Lung (tissue), 13 donors: ENCODE data around the gene ARHGAP45. TPM values are rescaled to one million over a fixed set of nuclear protein-coding genes. Genes with fewer than 3 reads are reported as not detected.

Source experiments
- ATAC-seq: fragments of 200-7000 bp; cut with Tn5 transposase; one replicate; pipeline ENCODE4 v1.9.1; 2020; ENCODE audit warnings: moderate number of reproducible peaks; ENCODE audit not compliant: insufficient read depth, low FRiP score
- DNase-seq, 3 donors: peaks; one replicate each; pipeline ENCODE4 v3.0.0-alpha.2; 2013 to 2017
- H3K27ac ChIP-seq, 2 donors: one replicate each; pipeline ENCODE4 v1.5.1; 2013; ENCODE audit warnings: mild to moderate bottlenecking in 2 of 2, moderate library complexity in 2 of 2, control low read depth in 1 of 2, inconsistent platforms in 1 of 2, low read depth in 1 of 2, low read length in 1 of 2
- H3K27me3 ChIP-seq, 3 donors: one replicate each; pipeline ENCODE4 v1.5.1; 2013; ENCODE audit warnings: low read length in 2 of 3; ENCODE audit not compliant: control insufficient read depth in 3 of 3, insufficient read depth in 3 of 3
- H3K36me3 ChIP-seq, 4 donors: one replicate each; pipeline ENCODE4 v1.5.1; 2013; ENCODE audit warnings: low read length in 4 of 4, mild to moderate bottlenecking in 1 of 4, moderate library complexity in 1 of 4; ENCODE audit not compliant: control insufficient read depth in 4 of 4, insufficient read depth in 4 of 4
- H3K4me1 ChIP-seq, 5 donors: one replicate each; pipeline ENCODE4 v1.5.1; 2013; ENCODE audit warnings: low read length in 5 of 5, mild to moderate bottlenecking in 2 of 5, moderate library complexity in 1 of 5; ENCODE audit not compliant: control insufficient read depth in 5 of 5, insufficient read depth in 5 of 5
- H3K4me3 ChIP-seq: one replicate; pipeline ENCODE4 v1.5.1; 2013; ENCODE audit warnings: mild to moderate bottlenecking, control low read depth, moderate library complexity
- H3K9ac ChIP-seq, 2 donors: one replicate each; pipeline ENCODE4 v1.5.1; 2013; ENCODE audit warnings: low read length in 2 of 2, control low read depth in 1 of 2; ENCODE audit not compliant: insufficient read depth in 1 of 2
- H3K9me3 ChIP-seq, 4 donors: one replicate each; pipeline ENCODE4 v1.5.1; 2013; ENCODE audit warnings: low read length in 3 of 4, mild to moderate bottlenecking in 1 of 4, moderate library complexity in 1 of 4; ENCODE audit not compliant: control insufficient read depth in 4 of 4, insufficient read depth in 3 of 4
- WGBS, 2 donors: extraction: QIAGEN DNeasy Blood & Tissue Kit; methylation state at CpG; one replicate each; pipeline ENCODE4 v1.1.7; 2013; 5-methylcytosine and 5-hydroxymethylcytosine counted together
- polyA plus RNA-seq, 2 donors: library from polyadenylated mRNA; stranded (reverse); fragments of 200-250 nt; gene quantifications; one replicate each; pipeline ENCODE4 v1.2.1, GENCODE V29; 2013
- small RNA-seq: library from RNA; depleted of rRNA; stranded (forward); fragments of <200 nt; gene quantifications from one replicate; pipeline ENCODE3, GENCODE V24; 2014; ENCODE audit warnings: low replicate concordance
- total RNA-seq, 2 donors: library from RNA; depleted of rRNA in 1 of 2; stranded (reverse); fragments of >200 nt in 1 of 2; gene quantifications; one replicate each; pipeline ENCODE4 v1.2.1, GENCODE V29; 2014 to 2021
- TF ChIP-seq, protein P1 (sequence below): IDR thresholded peaks from 2 replicates; pipeline ENCODE4 v1.5.1; 2012; ENCODE audit warnings: mild to moderate bottlenecking; ENCODE audit errors: control extremely low read depth, extremely low read depth
- donor health status: control.
- donor health status: control.
- donor health status: Bipolar disorder and iron deficiency.
- donor health status: healthy.
- donor health status: DM: yes; HTN: yes; CAD: no.

Gene ARHGAP45
- total and polyA plus RNA-seq, 4 donors: 23.8 to 117 (median 80.9) TPM

GRCh38 chr19:1134431-1134830 is 67.5 kb downstream of the ARHGAP45 start:
- Histone ChIP-seq H3K27me3 (no peaks in the 10 kb centered on the region), H3K4me1 (peaks cover 0 to 35% (median 11%) of the 10 kb centered on the region in 5 donors), H3K27ac (peak overlapping the region in 1 of 2 donors; percentile 97), H3K9ac (no peak overlapping the region), H3K9me3 (no peaks in the 10 kb centered on the region), H3K36me3 (peaks cover 0 to 33% (median 0%) of the 10 kb centered on the region in 4 donors), H3K4me3 (no peak overlapping the region)
- TF ChIP-seq, protein P1, sequence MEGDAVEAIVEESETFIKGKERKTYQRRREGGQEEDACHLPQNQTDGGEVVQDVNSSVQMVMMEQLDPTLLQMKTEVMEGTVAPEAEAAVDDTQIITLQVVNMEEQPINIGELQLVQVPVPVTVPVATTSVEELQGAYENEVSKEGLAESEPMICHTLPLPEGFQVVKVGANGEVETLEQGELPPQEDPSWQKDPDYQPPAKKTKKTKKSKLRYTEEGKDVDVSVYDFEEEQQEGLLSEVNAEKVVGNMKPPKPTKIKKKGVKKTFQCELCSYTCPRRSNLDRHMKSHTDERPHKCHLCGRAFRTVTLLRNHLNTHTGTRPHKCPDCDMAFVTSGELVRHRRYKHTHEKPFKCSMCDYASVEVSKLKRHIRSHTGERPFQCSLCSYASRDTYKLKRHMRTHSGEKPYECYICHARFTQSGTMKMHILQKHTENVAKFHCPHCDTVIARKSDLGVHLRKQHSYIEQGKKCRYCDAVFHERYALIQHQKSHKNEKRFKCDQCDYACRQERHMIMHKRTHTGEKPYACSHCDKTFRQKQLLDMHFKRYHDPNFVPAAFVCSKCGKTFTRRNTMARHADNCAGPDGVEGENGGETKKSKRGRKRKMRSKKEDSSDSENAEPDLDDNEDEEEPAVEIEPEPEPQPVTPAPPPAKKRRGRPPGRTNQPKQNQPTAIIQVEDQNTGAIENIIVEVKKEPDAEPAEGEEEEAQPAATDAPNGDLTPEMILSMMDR: no peak
- 82 to 92% methylated on average over 11 of the region's 11 CpGs for WGBS, 2 donors
- ATAC-seq (no peak), DNase-seq (no peak)

DNA sequence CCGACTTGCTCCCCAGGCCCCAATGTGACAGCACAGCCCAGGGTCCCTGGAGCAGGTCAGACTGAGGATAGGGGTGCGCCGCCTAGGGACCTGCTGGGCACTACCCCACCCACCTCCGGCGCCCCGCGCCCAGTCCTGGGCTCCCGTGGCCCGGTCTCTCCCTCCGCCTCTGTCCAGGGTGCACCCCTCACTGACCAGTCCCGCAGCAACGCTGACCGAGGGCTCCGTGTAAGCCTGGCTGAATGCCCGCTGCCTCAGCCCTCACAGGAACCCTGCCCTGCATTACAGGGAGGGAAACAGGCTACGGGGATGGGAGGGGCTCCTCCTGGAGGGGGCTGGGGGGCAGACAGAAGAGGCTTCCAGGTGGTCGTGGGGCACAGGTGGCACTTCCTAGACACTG is 68.5 kb downstream of the ARHGAP45 start:
- 74 to 85% methylated on average over 17 of the region's 17 CpGs for WGBS, 2 donors
- Histone ChIP-seq H3K4me1 (peaks cover 0 to 29% (median 11%) of the 10 kb centered on the region in 5 donors), H3K4me3 (no peak overlapping the region), H3K27me3 (no peaks in the 10 kb centered on the region), H3K9me3 (no peaks in the 10 kb centered on the region), H3K36me3 (peaks cover 0 to 30% (median 0%) of the 10 kb centered on the region in 4 donors), H3K9ac (no peak overlapping the region), H3K27ac (peak overlapping the region in 1 of 2 donors; percentile 74)
- DNase-seq (no peak), ATAC-seq (no peak)
- TF ChIP-seq, protein P1: no peak

- H3K27me3 ChIP-seq: no peaks in the 10 kb centered on the region
- no peaks in the 10 kb centered on the region for H3K9me3 ChIP-seq
- no peak overlapping the region for H3K4me3 ChIP-seq
- no peak for ATAC-seq
- TF ChIP-seq, protein P1: no peak
- peaks cover 0 to 29% (median 9%) of the 10 kb centered on the region in 5 donors for H3K4me1 ChIP-seq
- 45 to 46% methylated on average over 11 to 12 of the region's 12 CpGs for WGBS, 2 donors
- peak overlapping the region in 1 of 2 donors; percentile 74 for H3K27ac ChIP-seq
- peaks cover 0 to 36% (median 0%) of the 10 kb centered on the region in 4 donors for H3K36me3 ChIP-seq
- no peak for DNase-seq
- H3K9ac ChIP-seq: no peak overlapping the region
These were observed 69.2 kb downstream of the ARHGAP45 start for GRCh38 chr19:1136201-1136600.

Small RNA genes lying within 50 kb of the gene (small RNA-seq; reads per million reads assigned to genes)
- 1.4 reads per million, percentile 87 among the genes with 10 or more reads in this experiment for gene RNU6-2

Other genes with a start within 250 kb of the ARHGAP45 start
- 10 to 100 TPM in 1 of 2 donors, 1 to 10 TPM in 1; 8.1 to 14.1 TPM for gene PLPPR3, start 245.2 kb upstream of the ARHGAP45 start, total RNA-seq
- gene PLPPR3, start 245.2 kb upstream of the ARHGAP45 start, polyA plus RNA-seq: 1 to 10 TPM in 1 of 2 donors, under 1 TPM in 1; 0.91 to 4.2 TPM
- 1 to 10 TPM; 2.1 to 9.8 TPM for gene AZU1, start 239.3 kb upstream of the ARHGAP45 start, total RNA-seq
- 1 to 10 TPM; 2.0 to 6.7 TPM for gene AZU1, start 239.3 kb upstream of the ARHGAP45 start, polyA plus RNA-seq
- 10 to 100 TPM in 1 of 2 donors, under 1 TPM in 1; 0.58 to 23.3 TPM for gene PRTN3, start 226.2 kb upstream of the ARHGAP45 start, total RNA-seq
- gene PRTN3, start 226.2 kb upstream of the ARHGAP45 start, polyA plus RNA-seq: 10 to 100 TPM in 1 of 2 donors, under 1 TPM in 1; 0.85 to 18.5 TPM
- gene ELANE, start 214.9 kb upstream of the ARHGAP45 start, total RNA-seq: 10 to 100 TPM in 1 of 2 donors, 1 to 10 TPM in 1; 1.4 to 16.6 TPM
- 10 to 100 TPM in 1 of 2 donors, 1 to 10 TPM in 1; 2.0 to 21.0 TPM for gene ELANE, start 214.9 kb upstream of the ARHGAP45 start, polyA plus RNA-seq
- 100 to 1,000 TPM in 1 of 2 donors, 10 to 100 TPM in 1; 90.8 to 185 TPM for gene CFD, start 207.5 kb upstream of the ARHGAP45 start, total RNA-seq
- gene CFD, start 207.5 kb upstream of the ARHGAP45 start, polyA plus RNA-seq: 100 to 1,000 TPM in 1 of 2 donors, 10 to 100 TPM in 1; 97.2 to 227 TPM
- 10 to 100 TPM; 38.7 to 59.7 TPM for gene MED16, start 174.0 kb upstream of the ARHGAP45 start, total RNA-seq
- 10 to 100 TPM; 44.8 to 72.3 TPM for gene MED16, start 174.0 kb upstream of the ARHGAP45 start, polyA plus RNA-seq
- not detected for gene RNU6-9, start 173.7 kb upstream of the ARHGAP45 start, total RNA-seq
- not detected for gene RNU6-9, start 173.7 kb upstream of the ARHGAP45 start, polyA plus RNA-seq
- gene R3HDM4, start 153.9 kb upstream of the ARHGAP45 start, total RNA-seq: 10 to 100 TPM; 31.6 to 69.2 TPM
- 100 to 1,000 TPM in 1 of 2 donors, 10 to 100 TPM in 1; 86.1 to 139 TPM for gene R3HDM4, start 153.9 kb upstream of the ARHGAP45 start, polyA plus RNA-seq
- under 1 TPM in 1 of 2 donors, not detected in 1; 0.21 TPM for gene KISS1R, start 149.8 kb upstream of the ARHGAP45 start, total RNA-seq
- under 1 TPM in 1 of 2 donors, not detected in 1; 0.13 TPM for gene KISS1R, start 149.8 kb upstream of the ARHGAP45 start, polyA plus RNA-seq
- 10 to 100 TPM; 22.6 to 29.7 TPM for gene ARID3A, start 141.1 kb upstream of the ARHGAP45 start, total RNA-seq
- 10 to 100 TPM in 1 of 2 donors, 1 to 10 TPM in 1; 7.7 to 17.0 TPM for gene ARID3A, start 141.1 kb upstream of the ARHGAP45 start, polyA plus RNA-seq
- 10 to 100 TPM; 36.6 to 60.2 TPM for gene WDR18, start 82.8 kb upstream of the ARHGAP45 start, total RNA-seq
- gene WDR18, start 82.8 kb upstream of the ARHGAP45 start, polyA plus RNA-seq: 10 to 100 TPM; 43.4 to 48.0 TPM
- 10 to 100 TPM in 1 of 2 donors, 1 to 10 TPM in 1; 2.6 to 11.6 TPM for gene GRIN3B, start 66.7 kb upstream of the ARHGAP45 start, total RNA-seq
- gene GRIN3B, start 66.7 kb upstream of the ARHGAP45 start, polyA plus RNA-seq: 1 to 10 TPM; 1.3 to 2.3 TPM
- 100 to 1,000 TPM in 1 of 2 donors, 10 to 100 TPM in 1; 61.1 to 195 TPM for gene TMEM259, start 46.0 kb upstream of the ARHGAP45 start, total RNA-seq
- 100 to 1,000 TPM; 194 to 262 TPM for gene TMEM259, start 46.0 kb upstream of the ARHGAP45 start, polyA plus RNA-seq
- gene RNU6-2, start 45.6 kb upstream of the ARHGAP45 start, total RNA-seq: not detected
- gene RNU6-2, start 45.6 kb upstream of the ARHGAP45 start, polyA plus RNA-seq: not detected
- 100 to 1,000 TPM; 161 to 236 TPM for gene CNN2, start 40.6 kb upstream of the ARHGAP45 start, total RNA-seq
- gene CNN2, start 40.6 kb upstream of the ARHGAP45 start, polyA plus RNA-seq: 100 to 1,000 TPM; 162 to 198 TPM
- gene ABCA7, start 27.1 kb upstream of the ARHGAP45 start, total RNA-seq: 10 to 100 TPM; 20.1 to 50.0 TPM
- gene ABCA7, start 27.1 kb upstream of the ARHGAP45 start, polyA plus RNA-seq: 10 to 100 TPM; 33.5 to 54.4 TPM
- 100 to 1,000 TPM in 1 of 2 donors, 10 to 100 TPM in 1; 78.4 to 188 TPM for gene POLR2E, start 28.2 kb downstream of the ARHGAP45 start, total RNA-seq
- gene POLR2E, start 28.2 kb downstream of the ARHGAP45 start, polyA plus RNA-seq: 100 to 1,000 TPM; 120 to 196 TPM
- 100 to 1,000 TPM in 1 of 2 donors, 10 to 100 TPM in 1; 91.6 to 365 TPM for gene GPX4, start 36.8 kb downstream of the ARHGAP45 start, total RNA-seq
- gene GPX4, start 36.8 kb downstream of the ARHGAP45 start, polyA plus RNA-seq: 1,000 to 10,000 TPM in 1 of 2 donors, 100 to 1,000 TPM in 1; 566 to 1,031 TPM
- 100 to 1,000 TPM in 1 of 2 donors, 10 to 100 TPM in 1; 45.6 to 128 TPM for gene SBNO2, start 107.1 kb downstream of the ARHGAP45 start, total RNA-seq
- 100 to 1,000 TPM in 1 of 2 donors, 10 to 100 TPM in 1; 63.3 to 155 TPM for gene SBNO2, start 107.1 kb downstream of the ARHGAP45 start, polyA plus RNA-seq
- 10 to 100 TPM; 51.0 to 58.3 TPM for gene STK11, start 138.6 kb downstream of the ARHGAP45 start, total RNA-seq
- 10 to 100 TPM; 43.1 to 59.8 TPM for gene STK11, start 138.6 kb downstream of the ARHGAP45 start, polyA plus RNA-seq
- gene CBARP, start 170.8 kb downstream of the ARHGAP45 start, total RNA-seq: under 1 TPM; 0.23 to 0.83 TPM
- under 1 TPM; 0.41 to 0.77 TPM for gene CBARP, start 170.8 kb downstream of the ARHGAP45 start, polyA plus RNA-seq
- gene ATP5F1D, start 174.6 kb downstream of the ARHGAP45 start, total RNA-seq: 100 to 1,000 TPM in 1 of 2 donors, 10 to 100 TPM in 1; 27.1 to 217 TPM
- 100 to 1,000 TPM; 157 to 266 TPM for gene ATP5F1D, start 174.6 kb downstream of the ARHGAP45 start, polyA plus RNA-seq
- 100 to 1,000 TPM in 1 of 2 donors, 10 to 100 TPM in 1; 39.7 to 185 TPM for gene MIDN, start 181.4 kb downstream of the ARHGAP45 start, total RNA-seq
- gene MIDN, start 181.4 kb downstream of the ARHGAP45 start, polyA plus RNA-seq: 10 to 100 TPM; 49.3 to 68.0 TPM
- 100 to 1,000 TPM; 435 to 443 TPM for gene CIRBP, start 202.2 kb downstream of the ARHGAP45 start, total RNA-seq
- gene CIRBP, start 202.2 kb downstream of the ARHGAP45 start, polyA plus RNA-seq: 100 to 1,000 TPM; 313 to 488 TPM
- gene FAM174C, start 208.4 kb downstream of the ARHGAP45 start, total RNA-seq: 10 to 100 TPM; 17.5 to 66.5 TPM
- gene FAM174C, start 208.4 kb downstream of the ARHGAP45 start, polyA plus RNA-seq: 10 to 100 TPM; 72.3 to 89.3 TPM
- under 1 TPM in 1 of 2 donors, not detected in 1; 0.37 TPM for gene EFNA2, start 218.7 kb downstream of the ARHGAP45 start, total RNA-seq
- not detected for gene EFNA2, start 218.7 kb downstream of the ARHGAP45 start, polyA plus RNA-seq